ENCODE measurements around the gene TMEM80. TPM values are rescaled to one million over a fixed set of nuclear protein-coding genes. Genes with fewer than 3 reads are reported as not detected.

Gene TMEM80
- total RNA-seq, 1 donor from 2014 or later: 16.9 TPM

- Mint-ChIP-seq H3K4me3 (ENCODE audit: unreplicated experiment) (no peak overlapping the region), H3K27me3 (ENCODE audit: low read depth) (no peaks in the 10 kb centered on the region), H3K36me3 (ENCODE audit: low read depth) (peaks cover 3% of the 10 kb centered on the region), H3K4me1 (ENCODE audit: low read depth) (peaks cover 48% of the 10 kb centered on the region), H3K27ac (ENCODE audit: unreplicated experiment) (peak overlapping the region; percentile 54), H3K9me3 (ENCODE audit: low read depth) (no peaks in the 10 kb centered on the region)
- peak; percentile 64 for DNase-seq (ENCODE audit: low spot score)
- TF ChIP-seq CTCF (IDR thresholded peaks at IDR 0.05): no peak
Observed at GRCh38 chr11:703506-703905, 7.9 kb downstream of the TMEM80 start.

GRCh38 chr11:704228-704674, 8.6 kb downstream of the TMEM80 start:
- peaks cover 42% of the 10 kb centered on the region for H3K4me1 Mint-ChIP-seq (ENCODE audit: low read depth)
- peak; percentile 88 for DNase-seq (ENCODE audit: low spot score)
- H3K27me3 Mint-ChIP-seq (ENCODE audit: low read depth): no peaks in the 10 kb centered on the region
- H3K27ac Mint-ChIP-seq (ENCODE audit: unreplicated experiment): no peak overlapping the region
- peaks cover 3% of the 10 kb centered on the region for H3K36me3 Mint-ChIP-seq (ENCODE audit: low read depth)
- no peak overlapping the region for H3K4me3 Mint-ChIP-seq (ENCODE audit: unreplicated experiment)
- H3K9me3 Mint-ChIP-seq (ENCODE audit: low read depth): no peaks in the 10 kb centered on the region
- TF ChIP-seq CTCF (IDR thresholded peaks at IDR 0.05): no peak

- H3K4me1 Mint-ChIP-seq (ENCODE audit: low read depth): peaks cover 42% of the 10 kb centered on the region
- H3K4me3 Mint-ChIP-seq (ENCODE audit: unreplicated experiment): peak overlapping the region; percentile 71
- H3K36me3 Mint-ChIP-seq (ENCODE audit: low read depth): peaks cover 3% of the 10 kb centered on the region
Observed at GRCh38 chr11:704781-705645, 9.4 kb downstream of the TMEM80 start.

GRCh38 chr11:705646-706438, 10.2 kb downstream of the TMEM80 start, which contains the start of gene EPS8L2:
Gene EPS8L2 (plus strand): TSS chr11:706231. CDS start chr11:709408, 3,177 bp downstream.
- DNase-seq (ENCODE audit: low spot score): peak; percentile 87
- peak within 1 kb of the TSS; percentile 95 for H3K27ac Mint-ChIP-seq (ENCODE audit: unreplicated experiment)
- TF ChIP-seq CTCF (IDR thresholded peaks at IDR 0.05): no peak

More at GRCh38 chr11:704781-705645, 9.4 kb downstream of the TMEM80 start:
- H3K27ac Mint-ChIP-seq (ENCODE audit: unreplicated experiment): peak overlapping the region; percentile 78
- no peak for TF ChIP-seq CTCF (IDR thresholded peaks at IDR 0.05)
- H3K27me3 Mint-ChIP-seq (ENCODE audit: low read depth): no peaks in the 10 kb centered on the region
- DNase-seq (ENCODE audit: low spot score): peak; percentile 90
- H3K9me3 Mint-ChIP-seq (ENCODE audit: low read depth): no peaks in the 10 kb centered on the region

GRCh38 chr11:706439-706956, 10.9 kb downstream of the TMEM80 start:
- Mint-ChIP-seq H3K27me3 (ENCODE audit: low read depth) (no peaks in the 10 kb centered on the region), H3K9me3 (ENCODE audit: low read depth) (no peaks in the 10 kb centered on the region), H3K27ac (ENCODE audit: unreplicated experiment) (peak overlapping the region; percentile 78), H3K4me3 (ENCODE audit: unreplicated experiment) (peak overlapping the region; percentile 77), H3K4me1 (ENCODE audit: low read depth) (peaks cover 54% of the 10 kb centered on the region), H3K36me3 (ENCODE audit: low read depth) (peaks cover 3% of the 10 kb centered on the region)
- TF ChIP-seq CTCF (IDR thresholded peaks at IDR 0.05): no peak
- peak; percentile 87 for DNase-seq (ENCODE audit: low spot score)

More at GRCh38 chr11:705646-706438, 10.2 kb downstream of the TMEM80 start, which contains the start of gene EPS8L2:
- Mint-ChIP-seq H3K9me3 (ENCODE audit: low read depth) (no peaks in the 10 kb centered on the region), H3K36me3 (ENCODE audit: low read depth) (peaks cover 3% of the 10 kb centered on the region), H3K4me3 (ENCODE audit: unreplicated experiment) (peak within 1 kb of the TSS; percentile 77), H3K4me1 (ENCODE audit: low read depth) (peaks cover 49% of the 10 kb centered on the region), H3K27me3 (ENCODE audit: low read depth) (no peaks in the 10 kb centered on the region)

Data from chondrocyte (in vitro differentiated cells).